K562 (cell line): ENCODE data around the gene MLXIPL. TPM values are rescaled to one million over a fixed set of nuclear protein-coding genes. Genes with fewer than 3 reads are reported as not detected.

Source experiments
- ATAC-seq: fragments of 200-7000 bp; cut with Tn5 transposase; 3 replicates; pipeline ENCODE4 v1.9.1; 2020; ENCODE audit warnings: moderate library complexity
- BruUV-seq: library from RNA; stranded (reverse); fragments of 400-500 nt; replicated peaks from 2 replicates; lab custom pipeline; 2021; lab: Mats Ljungman, UMichigan
- CTCF ChIA-PET: fragments of 300-600 bp; formaldehyde crosslinking; extraction: SDS; loops from one replicate; lab custom pipeline; 2021; ENCODE audit warnings: low intra/inter-chr PET ratio; lab: Yijun Ruan, JAX
- POLR2A ChIA-PET: fragments of 300-600, 350-650 bp; sonication (Branson Sonifier 250); formaldehyde crosslinking; extraction: SDS; loops from one replicate; lab custom pipeline; 2021; ENCODE audit warnings: antibody characterized with exemption, inconsistent platforms; lab: Yijun Ruan, JAX
- DNase-seq, 4 experiments: peaks; one replicate each; pipeline versions ENCODE4 v3.0.0 to v3.0.0-alpha.2; 2011 to 2018; ENCODE audit warnings: low spot score in 3 of 4, mixed read lengths in 3 of 4; ENCODE audit errors: extremely low read depth in 1 of 4
- FAIRE-seq: peaks from 2 replicates; lab custom pipeline; 2011; peaks lifted over from hg19 to GRCh38; lab: Jason Lieb, UNC
- H2AFZ ChIP-seq: 2 replicates; pipeline ENCODE4 v1.6.0; 2011; ENCODE audit warnings: low read depth, low read length, control low read depth, inconsistent platforms
- H3K27ac ChIP-seq: fragments of 200-600 bp; 3 replicates; pipeline ENCODE4 v1.8.0; 2011; ENCODE audit warnings: low read depth, mild to moderate bottlenecking, control low read depth, inconsistent platforms, low read length, moderate library complexity, mixed read lengths; ENCODE audit errors: extremely low read depth
- H3K27me3 ChIP-seq, 2 experiments: fragments of 300-600 bp in 1 of 2; 2 replicates in 1 of 2; 3 replicates in 1 of 2; pipeline versions ENCODE4 v1.6.0 to v1.8.0; 2011; ENCODE audit warnings: inconsistent platforms in 2 of 2, low read length in 2 of 2, mild to moderate bottlenecking in 1 of 2, mixed read lengths in 1 of 2, moderate library complexity in 1 of 2; ENCODE audit not compliant: control insufficient read depth in 2 of 2, insufficient read depth in 2 of 2
- H3K36me3 ChIP-seq: fragments of 300-600 bp; 3 replicates; pipeline ENCODE4 v1.8.0; 2011; ENCODE audit warnings: mild to moderate bottlenecking, low read length, inconsistent platforms; ENCODE audit not compliant: control insufficient read depth, insufficient read depth
- H3K4me1 ChIP-seq, 2 experiments: fragments of 200-600 bp in 1 of 2; replicated peaks in 1 of 2; 2 replicates in 1 of 2; 3 replicates in 1 of 2; pipeline versions ENCODE4 v1.5.1 to v1.8.0; 2011; ENCODE audit warnings: inconsistent platforms in 2 of 2, low read length in 2 of 2, mild to moderate bottlenecking in 1 of 2, mixed read lengths in 1 of 2, moderate library complexity in 1 of 2; ENCODE audit not compliant: control insufficient read depth in 2 of 2, insufficient read depth in 2 of 2
- H3K4me2 ChIP-seq: 2 replicates; pipeline ENCODE4 v1.6.1; 2011; ENCODE audit warnings: low read length, control low read depth, inconsistent platforms, mixed read lengths; ENCODE audit not compliant: insufficient read depth
- H3K4me3 ChIP-seq: fragments of 200-600 bp; sonication (generic), shearing (Covaris generic); 2 replicates; pipeline ENCODE4 v1.5.1; 2016; ENCODE audit warnings: control low read depth, inconsistent platforms
- H3K79me2 ChIP-seq: fragments of 200-600 bp; 3 replicates; pipeline ENCODE4 v1.8.0; 2011; ENCODE audit warnings: low read length, inconsistent platforms; ENCODE audit not compliant: control insufficient read depth, insufficient read depth
- H3K9ac ChIP-seq, 2 experiments: 2 replicates each; pipeline versions ENCODE4 v1.6.0 to v1.6.1; 2011; ENCODE audit warnings: low read depth in 2 of 2, low read length in 2 of 2, control low read depth in 1 of 2, inconsistent platforms in 1 of 2, mild to moderate bottlenecking in 1 of 2, mixed read lengths in 1 of 2; ENCODE audit not compliant: insufficient read depth in 1 of 2
- H3K9me1 ChIP-seq: one replicate; pipeline ENCODE4 v1.6.0; 2011; ENCODE audit warnings: inconsistent platforms, mild to moderate bottlenecking, low read length, moderate library complexity; ENCODE audit not compliant: control insufficient read depth, insufficient read depth
- H3K9me3 ChIP-seq: replicated peaks from 2 replicates; pipeline ENCODE4 v1.5.1; 2011; ENCODE audit warnings: low read depth, low read length, inconsistent platforms; ENCODE audit not compliant: control insufficient read depth, insufficient read depth
- H4K20me1 ChIP-seq: replicated peaks from 2 replicates; pipeline ENCODE4 v1.6.1; 2011; ENCODE audit warnings: low read length, inconsistent platforms, mixed read lengths; ENCODE audit not compliant: control insufficient read depth, insufficient read depth
- EP300 ChIP-seq: IDR thresholded peaks from 2 replicates; pipeline ENCODE4 v1.6.1; 2012; ENCODE audit warnings: low read length, improper control_type of control experiment
- FOXJ2 ChIP-seq: fragments of 200-800 bp; sonication (Bioruptor generic); IDR thresholded peaks from 2 replicates; pipeline ENCODE4 v1.6.1; 2016; ENCODE audit warnings: missing genetic modification characterization, missing compliant biosample characterization
- HLTF ChIP-seq: fragments of 450-650 bp; IDR thresholded peaks from 2 replicates; pipeline ENCODE4 v1.6.1; 2016
- ILK ChIP-seq: fragments of 450-650 bp; IDR thresholded peaks from 2 replicates; pipeline ENCODE4 v1.6.1; 2016; ENCODE audit warnings: missing genetic modification characterization, low read depth, mild to moderate bottlenecking, missing compliant biosample characterization, moderate library complexity, borderline replicate concordance
- KHSRP ChIP-seq: fragments of 450-650 bp; IDR thresholded peaks from 2 replicates; pipeline ENCODE4 v1.6.1; 2017
- PHB2 ChIP-seq: fragments of 450-650 bp; IDR thresholded peaks from 2 replicates; pipeline ENCODE4 v1.6.1; 2017; ENCODE audit warnings: low read depth
- RFX5 ChIP-seq: IDR thresholded peaks from 2 replicates; pipeline ENCODE4 v1.6.1; 2011; ENCODE audit warnings: low read depth, mild to moderate bottlenecking, improper control_type of control experiment, low read length
- RUNX1 ChIP-seq: sonication (generic); IDR thresholded peaks from 2 replicates; pipeline ENCODE4 v1.6.1; 2016; ENCODE audit warnings: antibody characterized with exemption, low read depth
- WGBS: fragments of 100-300 bp; shearing (Covaris generic); methylation state at CpG from one replicate; pipeline ENCODE4 v1.1.6; 2016; ENCODE audit warnings: low coverage, mixed read lengths; ENCODE audit not compliant: insufficient coverage; ENCODE audit errors: missing lambda C conversion rate; 5-methylcytosine and 5-hydroxymethylcytosine counted together
- in situ Hi-C: fragments of 300-500 bp; cut with MboI; formaldehyde crosslinking; loops from 4 replicates; pipeline ENCODE4 v1.15.0; 2018; ENCODE audit warnings: inconsistent platforms, mixed read lengths
- intact Hi-C: fragments of 100-400 bp; cut with micrococcal nuclease; formaldehyde crosslinking; loops from 2 replicates; pipeline ENCODE4 v1.14.2; 2022
- polyA plus RNA-seq, 8 experiments: library from polyadenylated mRNA; depleted of rRNA in 4 of 8; stranded (reverse) in 5 of 8; unstranded in 3 of 8; fragments of >200 nt; fragmentation: Nextera tagmentation in 2 of 8; fragmentation: Illumina TruSeq in 1 of 8; extraction: Ambion mirVana in 2 of 8; extraction: Trizol in 1 of 8; gene quantifications; 2 replicates each; pipeline versions ENCODE4 v1.2.1 to v1.2.3, GENCODE V29; 2011 to 2014; ENCODE audit warnings: inconsistent platforms in 1 of 8, missing spikeins in 1 of 8
- total RNA-seq, 7 experiments: library from RNA; depleted of rRNA in 6 of 7; stranded (reverse); fragments of >200 nt in 6 of 7; fragmentation: Illumina TruSeq in 2 of 7; extraction: Trizol in 2 of 7; gene quantifications; 2 replicates each; pipeline versions ENCODE4 v1.2.1 to v1.2.3, GENCODE V29; 2011 to 2021; ENCODE audit warnings: low replicate concordance in 1 of 7
- TF ChIP-seq, protein P1 (sequence below): fragments of 250-450 bp; sonication (Bioruptor Pico); IDR thresholded peaks from 2 replicates; pipeline ENCODE4 v1.5.0; 2021; ENCODE audit warnings: mild to moderate bottlenecking, moderate library complexity
- TF ChIP-seq, protein P2 (sequence below): sonication (generic); formaldehyde crosslinking; IDR thresholded peaks from 2 replicates; pipeline ENCODE4 v1.9.0; 2022; ENCODE audit warnings: mild to moderate bottlenecking, missing genetic modification reagents
- TF ChIP-seq, protein P3 (sequence below), 2 experiments: fragments of 450-650 bp; IDR thresholded peaks; 2 replicates each; pipeline ENCODE4 v1.6.1; 2016
- TF ChIP-seq, protein P4 (sequence below): fragments of 250-450 bp; sonication (Bioruptor Pico); IDR thresholded peaks from 2 replicates; pipeline ENCODE4 v1.5.0; 2022; ENCODE audit warnings: mild to moderate bottlenecking

Gene MLXIPL
- total and polyA plus RNA-seq, 9 of the 15 experiments (the other 6 are each of a cell fraction or from before 2014, with no cell fraction given) = 0.11 to 18.4 (median 1.4) TPM

DNA sequence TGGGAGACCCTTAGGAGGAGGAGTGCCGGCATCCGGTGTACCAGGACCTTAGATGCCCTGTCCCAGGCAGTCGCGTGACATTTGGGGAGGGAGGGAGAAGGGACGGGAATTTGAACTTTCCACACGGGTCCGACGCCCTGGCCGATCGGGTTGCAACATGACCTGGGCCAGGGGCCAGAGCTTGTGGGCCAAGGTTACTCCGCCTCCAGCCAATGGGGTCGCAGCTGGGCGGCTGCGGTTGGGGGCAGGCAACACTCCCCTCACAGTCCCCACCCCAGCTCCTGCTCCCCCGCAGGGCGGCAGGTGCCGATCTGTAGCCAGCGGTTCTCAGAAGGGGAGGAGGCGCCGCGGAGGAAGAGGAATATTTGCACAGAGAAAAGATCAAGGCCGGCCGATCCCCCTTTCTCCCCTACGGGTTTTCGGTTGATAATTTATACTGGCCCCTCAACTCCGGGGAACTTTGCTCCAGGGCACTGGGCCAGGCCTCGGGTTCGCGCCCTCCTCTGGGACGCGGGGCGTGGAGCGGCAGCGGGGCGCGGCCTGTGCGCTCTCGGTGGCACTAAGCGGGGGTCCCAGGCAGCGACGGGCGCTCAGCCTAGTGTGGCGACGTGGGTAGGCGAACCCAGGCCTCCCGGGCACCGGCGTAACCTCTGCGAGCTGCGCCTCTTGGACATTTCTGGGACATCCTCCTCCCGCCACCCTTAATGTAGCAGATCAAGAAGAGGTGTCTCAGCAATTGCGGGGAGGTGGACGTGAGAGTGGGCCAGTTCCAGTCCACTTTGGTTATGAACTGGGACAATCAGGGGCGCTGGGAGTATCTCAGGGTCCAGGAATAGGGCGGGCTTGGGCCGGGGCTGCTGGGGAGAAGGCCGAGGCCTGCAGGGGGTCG lies 1.2 kb downstream of the MLXIPL start:
- in situ Hi-C loops = no loop called here
- no peak for FAIRE-seq
- intact Hi-C loops = no loop called here
- TF ChIP-seq, protein P1, sequence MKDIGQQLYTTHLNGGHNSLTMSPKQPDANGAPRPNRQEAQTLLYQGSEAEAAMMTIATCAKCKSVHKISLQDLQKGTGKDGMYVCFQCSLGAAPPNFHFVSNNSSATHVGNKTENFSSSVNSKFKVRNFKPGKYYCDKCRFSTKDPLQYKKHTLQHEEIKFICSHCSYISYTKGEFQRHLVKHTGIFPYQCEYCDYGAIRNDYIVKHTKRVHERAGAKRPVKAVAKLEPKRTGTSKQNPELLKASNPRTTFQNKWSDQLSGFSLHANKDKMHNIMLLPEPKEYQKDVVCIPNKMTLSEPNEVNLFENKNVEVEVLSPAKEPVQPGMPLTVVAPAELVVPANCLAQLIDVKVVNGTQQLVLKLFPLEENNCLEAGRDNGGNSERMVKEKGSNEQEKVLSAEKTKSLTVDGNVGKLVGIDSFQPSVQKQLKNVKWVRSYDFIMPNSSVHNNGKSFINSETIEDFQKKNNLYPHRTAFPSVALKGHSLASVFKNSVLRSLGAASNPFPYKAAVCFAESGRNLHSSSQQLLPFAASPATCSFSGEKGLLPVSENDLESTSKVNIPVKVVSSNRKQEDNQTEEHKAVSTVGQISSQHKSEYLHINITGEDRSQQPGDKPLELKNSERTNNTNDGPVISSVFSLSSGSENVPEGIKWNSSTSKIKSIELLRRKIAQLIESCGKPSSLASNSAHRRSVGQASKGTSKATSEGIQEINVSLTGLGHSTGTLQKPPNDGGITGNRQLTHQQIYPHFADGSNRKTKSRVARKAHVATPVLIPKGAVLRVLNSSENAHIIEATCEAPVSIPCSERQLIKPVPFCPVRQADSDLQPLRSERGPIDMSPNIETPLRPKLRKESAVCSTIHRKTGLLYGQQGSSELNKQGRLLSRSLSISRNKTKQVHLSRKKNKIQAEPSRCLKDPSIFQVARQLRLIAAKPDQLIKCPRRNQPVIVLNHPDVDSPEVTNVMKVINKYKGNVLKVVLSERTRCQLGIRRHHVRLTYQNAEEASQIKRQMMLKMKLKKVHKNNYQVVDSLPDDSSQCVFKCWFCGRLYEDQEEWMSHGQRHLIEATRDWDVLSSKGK = no peak
- TF ChIP-seq FOXJ2 (no peak), HLTF (no peak), ILK (tag) (no peak), RFX5 (no peak), KHSRP (no peak), PHB2 (no peak), RUNX1 (peak; percentile 27; the same call in 1 of the 2 replicates), EP300 (no peak)
- TF ChIP-seq, protein P2, sequence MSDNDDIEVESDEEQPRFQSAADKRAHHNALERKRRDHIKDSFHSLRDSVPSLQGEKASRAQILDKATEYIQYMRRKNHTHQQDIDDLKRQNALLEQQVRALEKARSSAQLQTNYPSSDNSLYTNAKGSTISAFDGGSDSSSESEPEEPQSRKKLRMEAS = 0 out of 2 replicates have a peak, but pooled peaks have one; percentile 27
- TF ChIP-seq, protein P3, sequence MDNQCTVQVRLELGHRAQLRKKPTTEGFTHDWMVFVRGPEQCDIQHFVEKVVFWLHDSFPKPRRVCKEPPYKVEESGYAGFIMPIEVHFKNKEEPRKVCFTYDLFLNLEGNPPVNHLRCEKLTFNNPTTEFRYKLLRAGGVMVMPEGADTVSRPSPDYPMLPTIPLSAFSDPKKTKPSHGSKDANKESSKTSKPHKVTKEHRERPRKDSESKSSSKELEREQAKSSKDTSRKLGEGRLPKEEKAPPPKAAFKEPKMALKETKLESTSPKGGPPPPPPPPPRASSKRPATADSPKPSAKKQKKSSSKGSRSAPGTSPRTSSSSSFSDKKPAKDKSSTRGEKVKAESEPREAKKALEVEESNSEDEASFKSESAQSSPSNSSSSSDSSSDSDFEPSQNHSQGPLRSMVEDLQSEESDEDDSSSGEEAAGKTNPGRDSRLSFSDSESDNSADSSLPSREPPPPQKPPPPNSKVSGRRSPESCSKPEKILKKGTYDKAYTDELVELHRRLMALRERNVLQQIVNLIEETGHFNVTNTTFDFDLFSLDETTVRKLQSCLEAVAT (IDR thresholded peaks at IDR 0.05) = peak in 1 of 2 experiments; percentile 72; a peak in 1 of 4 replicates
- TF ChIP-seq, protein P4, sequence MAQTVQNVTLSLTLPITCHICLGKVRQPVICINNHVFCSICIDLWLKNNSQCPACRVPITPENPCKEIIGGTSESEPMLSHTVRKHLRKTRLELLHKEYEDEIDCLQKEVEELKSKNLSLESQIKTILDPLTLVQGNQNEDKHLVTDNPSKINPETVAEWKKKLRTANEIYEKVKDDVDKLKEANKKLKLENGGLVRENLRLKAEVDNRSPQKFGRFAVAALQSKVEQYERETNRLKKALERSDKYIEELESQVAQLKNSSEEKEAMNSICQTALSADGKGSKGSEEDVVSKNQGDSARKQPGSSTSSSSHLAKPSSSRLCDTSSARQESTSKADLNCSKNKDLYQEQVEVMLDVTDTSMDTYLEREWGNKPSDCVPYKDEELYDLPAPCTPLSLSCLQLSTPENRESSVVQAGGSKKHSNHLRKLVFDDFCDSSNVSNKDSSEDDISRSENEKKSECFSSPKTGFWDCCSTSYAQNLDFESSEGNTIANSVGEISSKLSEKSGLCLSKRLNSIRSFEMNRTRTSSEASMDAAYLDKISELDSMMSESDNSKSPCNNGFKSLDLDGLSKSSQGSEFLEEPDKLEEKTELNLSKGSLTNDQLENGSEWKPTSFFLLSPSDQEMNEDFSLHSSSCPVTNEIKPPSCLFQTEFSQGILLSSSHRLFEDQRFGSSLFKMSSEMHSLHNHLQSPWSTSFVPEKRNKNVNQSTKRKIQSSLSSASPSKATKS = no peak

More for the DNA sequence above, 1.2 kb downstream of the MLXIPL start:
- ATAC-seq (peak; percentile 74), DNase-seq (peak; percentile 81 to 94 (median 86))
- Histone ChIP-seq H3K9me1 (no peaks in the 10 kb centered on the region), H3K4me2 (peak overlapping the region; percentile 85), H4K20me1 (no peaks in the 10 kb centered on the region; the same call in 1 of the 2 replicates), H3K9me3 (no peaks in the 10 kb centered on the region), H3K79me2 (no peaks in the 10 kb centered on the region), H2AFZ (peak overlapping the region; percentile 98), H3K4me3 (peak overlapping the region; percentile 68), H3K36me3 (no peaks in the 10 kb centered on the region), H3K27ac (no peak overlapping the region), H3K4me1 (peaks cover 24 to 35% of the 10 kb centered on the region in 2 experiments), H3K27me3 (peaks cover 8 to 17% of the 10 kb centered on the region in 2 experiments), H3K9ac (peak overlapping the region; percentile 75 to 100; a peak in 3 of 4 replicates)
- ChIA-PET CTCF (no interaction called here), POLR2A (interaction anchor here (0.6 to 0.7 kb wide), 2 partner anchors 314 to 922 kb away, joined by 3 read pairs; no protein-coding TSS in a partner anchor)
- WGBS = 10% methylated on average over 58 of the region's 58 CpGs
- BruUV-seq = TSS peak; percentile 68
